ENCODE results near the gene ACTL8. TPM values are rescaled to one million over a fixed set of nuclear protein-coding genes. Genes with fewer than 3 reads are reported as not detected.

ACTL8 gene
- total RNA-seq, 1 donor from 2014 or later = not detected

- Mint-ChIP-seq H3K27me3 (ENCODE audit: insufficient read depth, low read depth) (no peaks in the 10 kb centered on the region), H3K9me3 (no peaks in the 10 kb centered on the region), H3K36me3 (no peaks in the 10 kb centered on the region), H3K4me1 (no peaks in the 10 kb centered on the region), H3K4me3 (no peak overlapping the region), H3K27ac (no peak overlapping the region)
- Histone ChIP-seq H2AFZ (replicated peaks) (no peak overlapping the region), H3K4me3 (no peak overlapping the region), H3F3A (ENCODE audit: low read depth) (no peaks in the 10 kb centered on the region), H3K9ac (no peak overlapping the region), H3K27ac (no peak overlapping the region), H3K9me3 (ENCODE audit: low read depth) (no peaks in the 10 kb centered on the region), H3K4me2 (no peak overlapping the region), H3K4me1 (no peaks in the 10 kb centered on the region), H4K20me1 (ENCODE audit: low read depth) (no peaks in the 10 kb centered on the region), H3K36me3 (no peaks in the 10 kb centered on the region), H3K27me3 (no peaks in the 10 kb centered on the region), H3K79me2 (ENCODE audit: low read depth) (no peaks in the 10 kb centered on the region)
- DNase-seq (ENCODE audit: low spot score) = no peak
- TF ChIP-seq CTCF (IDR thresholded peaks at IDR 0.05) = no peak
- TF ChIP-seq EZH2phosphoT487 (IDR thresholded peaks at IDR 0.05) = no peak
- no peak for TF ChIP-seq EZH2 (IDR thresholded peaks at IDR 0.05)
Measured at GRCh38 chr1:17798011-17798410, 42.9 kb downstream of the ACTL8 start.

- Mint-ChIP-seq H3K4me1 (no peaks in the 10 kb centered on the region), H3K4me3 (no peak overlapping the region), H3K27me3 (ENCODE audit: insufficient read depth, low read depth) (no peaks in the 10 kb centered on the region), H3K9me3 (no peaks in the 10 kb centered on the region), H3K36me3 (no peaks in the 10 kb centered on the region), H3K27ac (no peak overlapping the region)
- no peaks in the 10 kb centered on the region for H3K36me3 ChIP-seq
- H3K79me2 ChIP-seq (ENCODE audit: low read depth) = no peaks in the 10 kb centered on the region
- no peaks in the 10 kb centered on the region for H3F3A ChIP-seq (ENCODE audit: low read depth)
- no peak overlapping the region for H3K4me2 ChIP-seq
- no peaks in the 10 kb centered on the region for H3K27me3 ChIP-seq
- no peaks in the 10 kb centered on the region for H3K4me1 ChIP-seq
- no peaks in the 10 kb centered on the region for H3K9me3 ChIP-seq (ENCODE audit: low read depth)
- TF ChIP-seq CTCF (IDR thresholded peaks at IDR 0.05) = no peak
- no peak for TF ChIP-seq EZH2 (IDR thresholded peaks at IDR 0.05)
- TF ChIP-seq EZH2phosphoT487 (IDR thresholded peaks at IDR 0.05) = no peak
- no peak overlapping the region for H2AFZ ChIP-seq (replicated peaks)
- H3K9ac ChIP-seq = no peak overlapping the region
- H3K27ac ChIP-seq = no peak overlapping the region
- no peak for DNase-seq (ENCODE audit: low spot score)
- H4K20me1 ChIP-seq (ENCODE audit: low read depth) = no peaks in the 10 kb centered on the region
- no peak overlapping the region for H3K4me3 ChIP-seq
Measured at GRCh38 chr1:17798799-17799382, 43.8 kb downstream of the ACTL8 start.

- H3K4me1 ChIP-seq = no peaks in the 10 kb centered on the region
- H3K9me3 Mint-ChIP-seq = no peaks in the 10 kb centered on the region
- TF ChIP-seq EZH2 (IDR thresholded peaks at IDR 0.05) (no peak), CTCF (IDR thresholded peaks at IDR 0.05) (no peak), EZH2phosphoT487 (IDR thresholded peaks at IDR 0.05) (no peak)
- H3K27ac ChIP-seq = no peak overlapping the region
- no peak overlapping the region for H3K27ac Mint-ChIP-seq
- H3K9me3 ChIP-seq (ENCODE audit: low read depth) = no peaks in the 10 kb centered on the region
- no peaks in the 10 kb centered on the region for H3K27me3 ChIP-seq
- no peaks in the 10 kb centered on the region for H3K4me1 Mint-ChIP-seq
- H2AFZ ChIP-seq (replicated peaks) = no peak overlapping the region
- no peak for DNase-seq (ENCODE audit: low spot score)
- no peaks in the 10 kb centered on the region for H3F3A ChIP-seq (ENCODE audit: low read depth)
- H3K4me2 ChIP-seq = no peak overlapping the region
- H3K36me3 ChIP-seq = no peaks in the 10 kb centered on the region
- H3K4me3 ChIP-seq = no peak overlapping the region
- H3K27me3 Mint-ChIP-seq (ENCODE audit: insufficient read depth, low read depth) = no peaks in the 10 kb centered on the region
- no peaks in the 10 kb centered on the region for H3K79me2 ChIP-seq (ENCODE audit: low read depth)
- H3K4me3 Mint-ChIP-seq = no peak overlapping the region
- no peaks in the 10 kb centered on the region for H4K20me1 ChIP-seq (ENCODE audit: low read depth)
- H3K36me3 Mint-ChIP-seq = no peaks in the 10 kb centered on the region
- no peak overlapping the region for H3K9ac ChIP-seq
Measured at GRCh38 chr1:17799642-17800041, 44.5 kb downstream of the ACTL8 start.

All from neural progenitor cell (in vitro differentiated cells).